ENCODE data around the gene CTSS. TPM values are rescaled to one million over a fixed set of nuclear protein-coding genes. Genes with fewer than 3 reads are reported as not detected.
A peak's percentile ranks its signal among the peaks of the same experiment; 100 is the strongest.

The CTSS gene
- total RNA-seq, 1 experiment from 2014 or later = 0.57 TPM

DNA sequence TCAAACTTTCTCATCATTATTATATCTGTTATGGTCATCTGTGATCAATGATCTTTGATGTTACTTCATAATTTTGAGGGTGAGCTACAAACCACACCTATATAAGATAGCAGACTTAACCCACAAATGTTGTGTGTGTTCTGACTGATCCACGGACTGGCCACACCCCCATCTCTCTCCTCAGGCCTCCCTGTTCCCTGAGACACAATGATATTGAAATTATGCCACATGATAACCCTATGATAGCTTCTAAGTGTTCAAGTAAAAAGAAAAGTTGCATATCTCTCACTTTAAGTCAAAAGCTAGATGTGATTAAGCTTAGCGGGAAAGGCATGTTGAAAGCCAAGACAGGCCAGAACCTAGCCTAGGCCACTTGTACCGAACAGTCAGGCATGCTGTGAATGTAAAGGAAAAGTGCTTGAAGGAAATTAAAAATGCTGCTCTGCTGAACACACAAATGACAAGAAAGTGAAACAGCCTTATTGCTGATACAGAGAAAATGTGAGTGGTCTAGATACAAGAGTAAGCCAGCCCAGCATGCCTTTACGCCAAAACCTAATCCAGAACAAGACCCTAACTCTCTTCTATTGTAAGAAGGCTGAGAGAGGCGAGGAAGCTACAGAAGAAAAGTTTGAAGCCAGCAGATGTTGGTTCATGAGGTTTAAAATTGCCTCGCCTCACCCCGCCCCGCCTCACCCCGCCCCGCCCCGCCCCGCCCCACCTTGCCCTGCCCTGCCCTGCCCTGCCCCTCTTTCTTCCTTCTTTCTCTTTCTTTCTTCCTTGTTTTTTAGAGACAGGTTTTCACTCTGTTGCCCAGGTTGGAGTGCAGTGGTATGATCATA, 16.5 kb downstream of the CTSS start:
- Histone ChIP-seq H4K20me1 (ENCODE audit: insufficient read depth) (no peaks in the 10 kb centered on the region), H3K9ac (ENCODE audit: low read length) (no peak overlapping the region), H3K27me3 (ENCODE audit: insufficient read depth, low read length) (no peaks in the 10 kb centered on the region), H3K4me1 (ENCODE audit: control insufficient read depth in 1 of 2, insufficient read depth in 2 of 2, low read length in 2 of 2) (peaks cover 0 to 7% of the 10 kb centered on the region in 2 experiments; a peak in 2 of 4 replicates), H3K79me2 (ENCODE audit: insufficient read depth, low read length) (no peaks in the 10 kb centered on the region), H3K4me2 (ENCODE audit: low read length) (no peak overlapping the region), H3K9me2 (ENCODE audit: insufficient read depth) (no peaks in the 10 kb centered on the region), H3K36me3 (ENCODE audit: control insufficient read depth in 1 of 2, insufficient read depth in 2 of 2, low read length in 2 of 2) (no peaks in the 10 kb centered on the region), H3K27ac (ENCODE audit: low read depth, low read length) (no peak overlapping the region), H3K4me3 (replicated peaks in 1 of 2; ENCODE audit: low read depth in 1 of 2, low read length in 2 of 2) (no peak overlapping the region), H3K9me3 (ENCODE audit: control insufficient read depth in 1 of 2, insufficient read depth in 1 of 2, low read depth in 1 of 2, low read length in 2 of 2) (no peaks in the 10 kb centered on the region), H2AFZ (ENCODE audit: low read depth, low read length, poor library complexity, severe bottlenecking) (peak overlapping the region; percentile 81)
- TF ChIP-seq JUND (IDR thresholded peaks at IDR 0.05) = no peak
- TF ChIP-seq ZFX (IDR thresholded peaks at IDR 0.05) = no peak
- TF ChIP-seq, protein P1, sequence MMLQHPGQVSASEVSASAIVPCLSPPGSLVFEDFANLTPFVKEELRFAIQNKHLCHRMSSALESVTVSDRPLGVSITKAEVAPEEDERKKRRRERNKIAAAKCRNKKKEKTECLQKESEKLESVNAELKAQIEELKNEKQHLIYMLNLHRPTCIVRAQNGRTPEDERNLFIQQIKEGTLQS (IDR thresholded peaks at IDR 0.05) = no peak
- no peak for TF ChIP-seq ZBTB33 (IDR thresholded peaks at IDR 0.05; ENCODE audit: extremely low read depth, insufficient replicate concordance, low read length)
- TF ChIP-seq ZNF274 (IDR thresholded peaks at IDR 0.05; ENCODE audit: low read depth, low read length) = no peak
- no peak for TF ChIP-seq ELF1 (IDR thresholded peaks at IDR 0.05; ENCODE audit: borderline replicate concordance, low read depth)
- TF ChIP-seq YY1 (IDR thresholded peaks at IDR 0.05; ENCODE audit: extremely low read depth, insufficient replicate concordance, low read depth, low read length) = no peak
- TF ChIP-seq CEBPB (IDR thresholded peaks at IDR 0.05; ENCODE audit: low read depth) = no peak
- no peak for TF ChIP-seq POLR2AphosphoS5 (IDR thresholded peaks at IDR 0.05; ENCODE audit: low read depth, low read length)
- no peak for TF ChIP-seq SP1 (IDR thresholded peaks at IDR 0.05; ENCODE audit: low read depth)
- ChIA-PET RAD21 (ENCODE audit: low non-redundant PET in 1 of 2, low total read pairs in 2 of 2, uncharacterized antibody in 2 of 2, unreplicated experiment in 2 of 2) (no interaction called here), POLR2A (no interaction called here), CTCF (no interaction called here)
- no TSS peak for BruUV-seq (replicated peaks)
- intact Hi-C loops (cut with micrococcal nuclease) = no loop called here
- ATAC-seq (no peak), DNase-seq (ENCODE audit: low read depth, low spot score) (no peak)
